AG04449 (cell line): ENCODE data around the gene TRIO.

Source experiments
- CTCF ChIA-PET: fragments of 350-600 bp; formaldehyde crosslinking; extraction: SDS; loops from one replicate; lab custom pipeline; 2021; ENCODE audit warnings: antibody characterized with exemption; lab: Yijun Ruan, JAX
- POLR2A ChIA-PET: fragments of 400-600, 350-600 bp; formaldehyde crosslinking; extraction: SDS; loops from one replicate; lab custom pipeline; 2020; ENCODE audit warnings: antibody characterized with exemption, inconsistent platforms; lab: Yijun Ruan, JAX
- DNase-seq: peaks from one replicate; pipeline ENCODE4 v3.0.0-alpha.2; 2010; ENCODE audit warnings: low read depth, low spot score
- H3K4me3 ChIP-seq: 2 replicates; pipeline ENCODE4 v1.5.1; 2011; ENCODE audit warnings: low read depth, mild to moderate bottlenecking, control low read depth, low read length
- CTCF ChIP-seq: IDR thresholded peaks from one replicate; pipeline ENCODE4 v1.5.1; 2011; ENCODE audit warnings: mild to moderate bottlenecking, moderate library complexity, low read length, control low read depth, inconsistent platforms; ENCODE audit not compliant: insufficient read depth; ENCODE audit errors: missing control alignments

Gene TRIO

DNA sequence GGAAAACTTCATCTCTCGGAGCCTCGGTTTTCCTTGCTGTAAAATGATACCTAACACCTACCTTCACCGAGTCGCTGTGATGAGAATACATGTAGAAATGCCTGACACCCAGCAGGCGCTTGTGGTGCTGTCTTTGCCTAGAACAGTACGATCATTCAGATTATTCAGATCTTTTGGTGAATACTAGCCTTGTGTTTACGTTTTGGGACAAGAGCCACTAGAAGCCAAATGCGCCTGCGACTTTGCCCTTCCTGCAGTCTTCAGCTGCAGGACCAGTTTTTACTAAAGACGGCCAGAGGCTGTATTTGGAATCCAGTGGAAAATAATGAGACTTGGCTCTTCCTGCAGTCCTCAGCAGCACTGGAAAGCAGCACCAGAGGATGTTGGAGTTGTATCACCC lies 189.6 kb downstream of the TRIO start:
- ChIA-PET POLR2A (no interaction called here), CTCF (no interaction called here)
- no peak for TF ChIP-seq CTCF

DNA sequence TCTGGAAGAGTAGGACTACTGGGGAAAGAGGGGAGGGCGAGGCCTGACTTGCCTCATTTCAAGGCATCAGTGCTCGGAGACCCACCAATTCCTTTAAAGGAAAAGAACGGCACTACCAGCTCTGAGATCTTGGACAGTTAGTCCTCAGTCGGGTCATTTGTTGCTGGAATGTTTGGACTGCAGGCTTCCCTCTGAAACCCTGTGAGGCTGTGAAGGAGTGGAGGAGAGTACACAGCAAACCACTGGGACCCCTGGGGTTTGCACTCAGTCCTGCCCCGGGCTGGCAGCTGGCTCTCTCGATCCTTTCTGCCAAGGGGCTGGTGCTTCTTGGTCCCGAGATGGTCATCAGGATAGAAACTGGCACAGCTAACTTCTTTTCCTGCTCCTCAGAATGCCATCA lies 194.5 kb downstream of the TRIO start:
- TF ChIP-seq CTCF = no peak
- ChIA-PET CTCF (interaction anchor here (0.8 to 6.7 kb wide), 7 partner anchors 9 to 311 kb away, joined by 3 to 49 read pairs (median 4); no protein-coding TSS in a partner anchor), POLR2A (no interaction called here)
- no peak for DNase-seq
- no peak overlapping the region for H3K4me3 ChIP-seq

More for the DNA sequence above, 189.6 kb downstream of the TRIO start:
- no peak for DNase-seq
- H3K4me3 ChIP-seq = no peak overlapping the region

- POLR2A ChIA-PET = no interaction called here
- DNase-seq = no peak
- no peak for TF ChIP-seq CTCF
- no peak overlapping the region for H3K4me3 ChIP-seq
- CTCF ChIA-PET = interaction anchor here (1.1 to 6.7 kb wide), 5 partner anchors 9 to 68 kb away, joined by 3 to 49 read pairs (median 4); no protein-coding TSS in a partner anchor
Measured at GRCh38 chr5:14339468-14339867, 196.3 kb downstream of the TRIO start.

DNA sequence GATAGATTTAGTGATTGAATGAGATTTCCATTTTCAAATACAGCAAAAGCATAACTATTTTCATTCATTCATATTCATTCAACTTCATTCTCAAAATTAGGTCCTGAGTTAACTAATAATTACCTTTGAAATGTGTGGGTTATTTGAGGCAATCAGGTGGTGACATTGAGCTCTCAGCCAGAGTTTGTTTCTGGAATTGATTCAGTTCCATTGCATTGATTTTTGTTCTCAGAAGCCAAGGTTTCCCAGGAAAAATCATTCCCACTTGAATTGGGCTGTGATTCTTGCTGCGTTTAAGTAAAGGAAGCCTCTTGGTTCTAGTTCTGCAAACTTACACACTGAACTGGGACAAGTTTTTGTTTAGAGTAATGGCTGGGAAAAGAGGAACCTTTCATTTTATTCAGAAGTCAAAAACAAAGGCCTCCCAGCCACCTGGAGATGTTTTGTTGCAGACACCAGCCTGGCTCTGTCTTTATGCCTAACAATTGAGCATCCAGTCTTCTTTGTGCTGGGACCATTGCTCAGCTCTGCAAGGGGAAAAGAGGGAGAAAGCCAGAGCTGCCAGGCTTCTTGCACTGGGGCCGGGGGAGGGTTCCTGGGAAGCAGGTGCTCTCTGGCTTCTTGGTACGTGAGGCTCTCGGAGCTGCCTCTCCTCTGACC lies 198.6 kb downstream of the TRIO start:
- ChIA-PET CTCF (interaction anchor here (1.0 to 1.9 kb wide), 3 partner anchors 10 to 21 kb away, joined by 3 to 12 read pairs (median 4); no protein-coding TSS in a partner anchor), POLR2A (no interaction called here)
- no peak overlapping the region for H3K4me3 ChIP-seq
- no peak for DNase-seq
- TF ChIP-seq CTCF = no peak

- no peak for TF ChIP-seq CTCF
- H3K4me3 ChIP-seq = no peak overlapping the region
- POLR2A ChIA-PET = no interaction called here
- no peak for DNase-seq
- CTCF ChIA-PET = interaction anchor here (1.0 to 1.9 kb wide), 3 partner anchors 9 to 21 kb away, joined by 3 to 12 read pairs (median 4); no protein-coding TSS in a partner anchor
Measured at GRCh38 chr5:14342306-14342705, 199.2 kb downstream of the TRIO start.

- ChIA-PET CTCF (interaction anchor here (1.2 to 3.5 kb wide), 3 partner anchors 9 to 12 kb away, joined by 4 to 16 read pairs (median 4); no protein-coding TSS in a partner anchor), POLR2A (no interaction called here)
- no peak overlapping the region for H3K4me3 ChIP-seq
- DNase-seq = no peak
- TF ChIP-seq CTCF = no peak
Measured at GRCh38 chr5:14343376-14343775, 200.2 kb downstream of the TRIO start.
